Natural killer cell (primary cell): Measurements from ENCODE around the gene GYS1. TPM values are rescaled to one million over a fixed set of nuclear protein-coding genes. Genes with fewer than 3 reads are reported as not detected.

Experiments
- ATAC-seq, 3 donors: fragments of 150-1000 bp in 2 of 3; fragments of 200-7000 bp in 1 of 3; cut with Tn5 transposase; 1 replicate in 1 of 3; 2 replicates in 2 of 3; pipeline ENCODE4 v1.10.0; 2021; ENCODE audit warnings: mild to moderate bottlenecking in 2 of 3, moderate library complexity in 2 of 3
- DNase-seq, 2 donors: peaks; one replicate each; pipeline versions ENCODE4 v3.0.0 to v3.0.0-alpha.2; 2013 to 2021; ENCODE audit warnings: mixed read lengths in 1 of 2
- H3K27ac ChIP-seq: one replicate; pipeline ENCODE4 v1.5.1; 2013; ENCODE audit warnings: mild to moderate bottlenecking, low read length
- H3K27me3 ChIP-seq: one replicate; pipeline ENCODE4 v1.6.1; 2013; ENCODE audit warnings: low read length; ENCODE audit not compliant: control insufficient read depth, insufficient read depth
- H3K36me3 ChIP-seq: one replicate; pipeline ENCODE4 v1.6.1; 2013; ENCODE audit warnings: low read length; ENCODE audit not compliant: control insufficient read depth, insufficient read depth
- H3K4me1 ChIP-seq: one replicate; pipeline ENCODE4 v1.6.1; 2013; ENCODE audit warnings: low read length; ENCODE audit not compliant: control insufficient read depth, insufficient read depth
- H3K4me3 ChIP-seq: one replicate; pipeline ENCODE4 v1.5.1; 2013; ENCODE audit warnings: low read length
- H3K9me3 ChIP-seq: one replicate; pipeline ENCODE4 v1.6.1; 2013; ENCODE audit warnings: low read length; ENCODE audit not compliant: control insufficient read depth, insufficient read depth
- H3K27ac Mint-ChIP-seq, 2 donors: one replicate each; pipeline ENCODE4 v1.8.0; 2022; ENCODE audit warnings: mild to moderate bottlenecking in 2 of 2, mixed read lengths in 2 of 2, moderate library complexity in 1 of 2
- H3K27me3 Mint-ChIP-seq, 2 donors: one replicate each; pipeline ENCODE4 v1.8.0; 2022; ENCODE audit warnings: low read depth in 2 of 2, mixed read lengths in 2 of 2
- H3K36me3 Mint-ChIP-seq: one replicate; pipeline ENCODE4 v1.8.0; 2022; ENCODE audit warnings: mixed read lengths
- H3K4me1 Mint-ChIP-seq, 2 donors: one replicate each; pipeline ENCODE4 v1.8.0; 2022; ENCODE audit warnings: mixed read lengths in 2 of 2
- H3K4me3 Mint-ChIP-seq: one replicate; pipeline ENCODE4 v1.8.0; 2022; ENCODE audit warnings: mild to moderate bottlenecking, moderate library complexity, mixed read lengths
- H3K9me3 Mint-ChIP-seq, 2 donors: one replicate each; pipeline ENCODE4 v1.8.0; 2022; ENCODE audit warnings: mixed read lengths in 2 of 2
- CTCF ChIP-seq: fragments of 200-600 bp; IDR thresholded peaks from one replicate; pipeline ENCODE4 v1.8.0; 2022; ENCODE audit warnings: antibody characterized with exemption
- WGBS: methylation state at CpG from one replicate; pipeline ENCODE4 v1.1.7; 2013; ENCODE audit warnings: missing lambda C conversion rate; ENCODE audit not compliant: insufficient coverage; 5-methylcytosine and 5-hydroxymethylcytosine counted together
- intact Hi-C: fragments of 100-400 bp; cut with micrococcal nuclease; formaldehyde crosslinking; loops from one replicate; pipeline ENCODE4 v1.14.2; 2022
- total RNA-seq, 4 donors: library from RNA; stranded (reverse); fragments of 120-200 nt in 1 of 4; gene quantifications; one replicate each; pipeline versions ENCODE4 v1.2.3 to v1.2.4, GENCODE V29; 2013 to 2022

The GYS1 gene
- total RNA-seq, 3 donors from 2014 or later (not counting 1 experiment from before 2014, with no cell fraction given): 31.6 to 34.5 (median 34.4) TPM

- no peak overlapping the region for H3K27ac Mint-ChIP-seq
- no peak overlapping the region for H3K4me3 ChIP-seq
- no peaks in the 10 kb centered on the region for H3K36me3 Mint-ChIP-seq
- no peak for DNase-seq
- no peaks in the 10 kb centered on the region for H3K27me3 Mint-ChIP-seq
- intact Hi-C loops: no loop called here
- no peak for ATAC-seq
- peaks cover 15 to 19% of the 10 kb centered on the region in 2 donors for H3K4me1 Mint-ChIP-seq
- no peaks in the 10 kb centered on the region for H3K27me3 ChIP-seq
- no peaks in the 10 kb centered on the region for H3K9me3 ChIP-seq
- H3K4me3 Mint-ChIP-seq: no peak overlapping the region
- peaks cover 40% of the 10 kb centered on the region for H3K36me3 ChIP-seq
- no peak for TF ChIP-seq CTCF
- peaks cover 29% of the 10 kb centered on the region for H3K4me1 ChIP-seq
- H3K27ac ChIP-seq: no peak overlapping the region
- WGBS: 96% methylated on average over 23 of the region's 23 CpGs
- no peaks in the 10 kb centered on the region for H3K9me3 Mint-ChIP-seq
Observed at GRCh38 chr19:48970139-48970766, 22.9 kb downstream of the GYS1 start.

- no peak overlapping the region for H3K27ac Mint-ChIP-seq
Observed at GRCh38 chr19:48969276-48970138, 23.6 kb downstream of the GYS1 start.

GRCh38 chr19:48968813-48969218 lies 24.3 kb downstream of the GYS1 start:
- peaks cover 42% of the 10 kb centered on the region for H3K4me1 ChIP-seq
- ATAC-seq: no peak
- no peaks in the 10 kb centered on the region for H3K27me3 Mint-ChIP-seq

More at GRCh38 chr19:48969276-48970138, 23.6 kb downstream of the GYS1 start:
- H3K27ac ChIP-seq: no peak overlapping the region
- ATAC-seq: no peak
- H3K27me3 Mint-ChIP-seq: no peaks in the 10 kb centered on the region
- no peaks in the 10 kb centered on the region for H3K27me3 ChIP-seq
- H3K4me1 ChIP-seq: peaks cover 35% of the 10 kb centered on the region
- no peaks in the 10 kb centered on the region for H3K9me3 Mint-ChIP-seq
- H3K4me3 Mint-ChIP-seq: no peak overlapping the region
- no peaks in the 10 kb centered on the region for H3K36me3 Mint-ChIP-seq
- DNase-seq: no peak
- no peaks in the 10 kb centered on the region for H3K9me3 ChIP-seq
- intact Hi-C loops: loop anchor here (5.0 to 10.0 kb wide), 2 partner anchors 67 to 325 kb away; partner anchors contain the start of genes CA11 and NUCB1
- H3K4me3 ChIP-seq: no peak overlapping the region
- WGBS: 96% methylated on average over 45 of the region's 45 CpGs
- H3K36me3 ChIP-seq: peaks cover 38% of the 10 kb centered on the region
- peaks cover 21 to 27% of the 10 kb centered on the region in 2 donors for H3K4me1 Mint-ChIP-seq
- no peak for TF ChIP-seq CTCF

More at GRCh38 chr19:48968813-48969218, 24.3 kb downstream of the GYS1 start:
- no peak overlapping the region for H3K27ac ChIP-seq
- H3K36me3 ChIP-seq: peaks cover 31% of the 10 kb centered on the region
- Mint-ChIP-seq H3K9me3 (no peaks in the 10 kb centered on the region), H3K4me3 (no peak overlapping the region), H3K4me1 (peaks cover 28 to 34% of the 10 kb centered on the region in 2 donors), H3K36me3 (no peaks in the 10 kb centered on the region), H3K27ac (no peak overlapping the region)
- H3K9me3 ChIP-seq: no peaks in the 10 kb centered on the region
- TF ChIP-seq CTCF: no peak
- no peak for DNase-seq
- 97% methylated on average over 15 of the region's 15 CpGs for WGBS
- H3K27me3 ChIP-seq: no peaks in the 10 kb centered on the region
- no peak overlapping the region for H3K4me3 ChIP-seq
- intact Hi-C loops: loop anchor here (5.0 to 10.0 kb wide), 2 partner anchors 67 to 324 kb away; partner anchors contain the start of genes CA11 and NUCB1
